HG02852 (cell line): ENCODE results near the gene NEAT1.

Experiments
- ATAC-seq: cut with Tn5 transposase; IDR thresholded peaks from one replicate; pipeline ENCODE4 v1.9.1; 2021; ENCODE audit warnings: mild to moderate bottlenecking, moderate library complexity; ENCODE audit not compliant: unreplicated experiment

The NEAT1 gene

DNA sequence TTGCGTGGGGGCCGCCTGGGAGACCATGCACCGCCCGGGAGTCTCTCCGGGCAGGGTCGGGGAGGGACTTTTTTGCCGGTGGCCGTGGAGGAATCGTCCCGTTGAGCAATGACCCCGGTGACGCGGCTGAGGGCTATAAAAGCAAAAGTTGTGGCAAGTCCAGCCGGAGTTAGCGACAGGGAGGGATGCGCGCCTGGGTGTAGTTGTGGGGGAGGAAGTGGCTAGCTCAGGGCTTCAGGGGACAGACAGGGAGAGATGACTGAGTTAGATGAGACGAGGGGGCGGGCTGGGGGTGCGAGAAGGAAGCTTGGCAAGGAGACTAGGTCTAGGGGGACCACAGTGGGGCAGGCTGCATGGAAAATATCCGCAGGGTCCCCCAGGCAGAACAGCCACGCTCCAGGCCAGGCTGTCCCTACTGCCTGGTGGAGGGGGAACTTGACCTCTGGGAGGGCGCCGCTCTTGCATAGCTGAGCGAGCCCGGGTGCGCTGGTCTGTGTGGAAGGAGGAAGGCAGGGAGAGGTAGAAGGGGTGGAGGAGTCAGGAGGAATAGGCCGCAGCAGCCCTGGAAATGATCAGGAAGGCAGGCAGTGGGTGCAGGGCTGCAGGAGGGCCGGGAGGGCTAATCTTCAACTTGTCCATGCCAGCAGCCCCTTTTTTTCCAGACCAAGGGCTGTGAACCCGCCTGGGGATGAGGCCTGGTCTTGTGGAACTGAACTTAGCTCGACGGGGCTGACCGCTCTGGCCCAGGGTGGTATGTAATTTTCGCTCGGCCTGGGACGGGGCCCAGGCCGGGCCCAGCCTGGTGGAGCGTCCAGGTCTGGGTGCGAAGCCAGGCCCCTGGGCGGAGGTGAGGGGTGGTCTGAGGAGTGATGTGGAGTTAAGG, at the start of gene NEAT1:
Gene NEAT1, plus strand, starts transcription at position 166 of the 883 bp plus-strand sequence.
- no peak for ATAC-seq

GRCh38 chr11:65373839-65374580, 48.6 kb upstream of the NEAT1 start:
- ATAC-seq: no peak

DNA sequence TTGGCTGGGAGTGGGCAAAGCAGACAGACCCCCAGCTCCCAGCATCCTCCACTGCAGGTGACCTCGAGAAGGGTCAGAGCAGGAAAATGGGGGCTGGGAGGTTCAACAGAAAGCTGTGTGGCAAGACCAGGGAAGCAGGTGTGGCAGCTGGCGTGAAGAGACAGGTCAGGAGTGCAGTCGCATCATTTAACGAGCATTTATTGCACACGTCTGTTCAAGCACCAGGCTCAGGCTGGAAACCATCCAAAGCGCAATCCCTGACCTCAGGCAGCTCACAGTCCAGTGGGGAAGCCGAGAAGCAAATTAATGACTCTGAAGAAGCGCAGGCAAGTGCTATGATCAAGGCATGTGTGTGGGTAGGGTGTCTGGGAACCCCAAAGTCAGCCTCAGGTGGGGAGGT, 47.6 kb upstream of the NEAT1 start:
- no peak for ATAC-seq

DNA sequence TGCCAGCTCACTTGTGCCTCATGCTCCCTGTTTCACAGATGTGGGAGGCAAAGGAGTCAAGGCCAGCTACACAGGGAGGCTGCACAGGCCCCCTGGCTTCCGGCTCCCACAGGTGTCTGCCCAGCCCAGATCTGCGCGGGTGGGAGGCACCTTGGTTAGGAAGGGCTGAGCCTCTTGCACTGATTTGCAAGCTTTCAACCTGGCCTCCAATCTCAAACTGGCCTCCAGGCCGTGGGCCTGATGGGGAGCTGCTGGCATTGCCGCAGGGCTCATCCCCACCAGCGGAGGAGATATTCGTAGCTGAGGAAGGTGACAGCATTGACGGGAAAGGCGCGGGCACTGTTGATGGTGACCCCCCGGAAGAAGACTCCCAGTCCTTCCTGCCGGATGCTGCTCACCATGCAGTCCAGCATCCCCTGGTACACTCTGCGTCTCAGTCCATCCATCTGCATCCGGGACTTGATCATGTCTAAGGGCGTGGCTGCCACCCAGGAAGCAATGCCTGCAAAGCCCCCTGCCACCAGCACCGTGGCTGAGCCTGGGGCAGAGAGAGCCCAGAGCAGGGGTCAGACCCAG, 46.4 kb upstream of the NEAT1 start:
- no peak for ATAC-seq

DNA sequence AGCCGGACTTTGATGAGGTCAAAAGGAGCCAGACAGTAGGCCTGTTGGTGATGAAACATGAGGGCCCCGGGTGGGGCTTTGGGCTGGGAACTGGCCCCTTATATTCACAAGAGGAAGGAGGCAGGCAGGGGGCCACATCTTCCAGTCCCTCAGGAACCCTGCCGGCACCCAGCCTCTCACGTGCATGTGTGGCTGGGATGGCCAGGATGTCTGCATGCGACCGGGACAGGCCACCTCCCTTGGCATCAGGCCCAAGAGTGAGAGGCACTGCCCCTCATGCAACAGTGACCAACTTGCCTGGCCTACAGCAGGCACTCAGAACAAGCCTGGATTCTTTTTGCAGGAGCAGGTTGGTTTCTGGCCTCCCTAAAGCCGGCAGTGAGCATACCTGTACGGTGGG, 45.6 kb upstream of the NEAT1 start:
- ATAC-seq: no peak

GRCh38 chr11:65377777-65378176, 44.8 kb upstream of the NEAT1 start:
- ATAC-seq: no peak

- no peak for ATAC-seq
These were observed 44.2 kb upstream of the NEAT1 start for GRCh38 chr11:65378208-65378927.

GRCh38 chr11:65378928-65379638, 43.5 kb upstream of the NEAT1 start:
- ATAC-seq: no peak

DNA sequence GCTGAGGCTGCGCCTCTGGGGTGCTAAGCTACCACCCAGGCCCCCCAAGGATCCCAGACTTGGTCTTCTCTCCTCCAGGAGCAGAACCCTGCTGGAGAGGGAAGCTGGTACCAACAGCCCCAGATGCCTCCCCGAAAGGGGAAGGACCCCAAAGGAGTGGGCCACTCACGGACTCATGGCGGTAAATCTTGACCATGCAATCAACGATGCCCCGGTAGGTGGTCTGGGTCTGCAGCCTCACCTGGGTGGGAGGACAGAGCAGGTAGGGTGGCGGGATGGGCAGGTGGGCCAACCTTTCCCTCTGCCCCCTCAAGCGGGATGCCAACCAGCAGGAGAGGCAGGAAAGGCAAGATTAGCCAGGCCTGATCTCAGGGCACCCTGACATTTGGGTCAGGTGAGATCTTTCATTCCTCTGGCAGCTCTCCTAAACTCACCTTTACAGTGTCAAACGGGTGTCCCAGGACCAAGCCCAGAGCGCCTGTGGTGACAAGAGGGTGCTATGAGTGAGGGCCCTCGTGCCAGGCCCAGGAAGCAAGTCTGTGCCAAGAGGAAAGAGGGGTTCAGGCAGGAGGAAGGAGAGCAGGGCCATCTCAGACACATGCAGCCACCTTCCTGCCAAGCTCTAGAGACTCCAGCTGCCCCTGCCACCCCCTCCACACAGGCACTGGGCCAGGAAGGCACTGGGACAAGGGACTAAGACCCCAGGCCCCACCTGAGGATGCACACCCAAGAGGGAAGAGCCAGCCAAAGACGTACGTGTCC, 42.7 kb upstream of the NEAT1 start:
- ATAC-seq: no peak

- ATAC-seq: no peak
These were observed 42.0 kb upstream of the NEAT1 start for GRCh38 chr11:65380460-65381119.

DNA sequence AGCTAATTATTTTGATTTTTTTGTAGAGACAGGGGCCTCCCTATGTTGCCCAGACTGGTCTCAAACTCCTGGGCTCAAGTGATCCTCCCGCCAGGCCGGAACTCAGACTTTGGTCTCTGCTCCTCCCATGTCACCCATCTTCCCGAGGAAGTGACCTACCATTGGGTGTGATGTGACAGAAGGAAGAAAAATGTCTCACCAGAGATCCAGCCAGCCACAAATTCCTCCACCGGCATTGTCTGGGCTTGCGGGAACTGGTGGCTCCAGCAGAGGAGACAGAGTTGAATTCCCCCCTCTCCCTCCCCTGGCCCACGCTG, 40.9 kb upstream of the NEAT1 start:
- no peak for ATAC-seq

DNA sequence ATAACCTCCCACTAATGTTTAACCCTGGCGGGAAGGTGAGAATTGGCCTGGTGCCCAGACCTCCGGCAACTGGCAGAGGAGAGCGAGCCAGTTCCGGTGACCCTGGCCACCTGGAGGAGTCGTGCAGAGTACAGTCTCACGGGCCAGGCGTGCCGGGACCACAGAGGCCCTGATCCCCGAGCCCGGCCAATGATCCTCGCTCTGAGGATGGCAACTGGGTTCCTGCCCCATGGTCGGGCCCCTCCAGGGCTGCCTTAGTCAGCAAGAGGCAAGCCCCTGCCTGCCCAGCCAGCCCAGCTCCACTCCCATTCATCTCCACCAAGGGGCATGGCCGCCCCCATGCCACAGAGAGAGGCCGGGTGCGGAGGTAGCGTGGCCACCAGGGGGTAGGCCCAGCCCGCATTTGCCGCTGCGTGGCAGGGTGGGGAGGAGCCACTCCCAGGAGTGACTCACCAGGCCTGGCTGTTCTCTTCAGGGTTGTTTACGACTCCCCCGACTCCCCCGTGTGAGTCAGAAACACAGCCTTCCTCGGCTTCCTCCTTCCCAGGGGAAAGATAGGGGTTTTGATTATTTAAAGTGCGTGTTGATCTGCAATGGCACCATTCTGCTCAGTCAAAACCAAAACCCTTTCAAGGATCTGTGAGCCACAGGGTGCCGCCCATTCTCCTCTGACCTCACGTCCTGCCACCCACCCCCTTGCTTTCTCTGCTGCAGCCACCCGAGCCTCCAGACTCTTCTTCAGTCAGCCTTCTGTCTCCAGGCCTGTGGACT, 40.4 kb upstream of the NEAT1 start, which contains the start of gene SLC25A45:
Gene SLC25A45, minus strand, starts transcription at position 614 of the 771 bp plus-strand sequence. CDS start 695 bp downstream, outside the sequence.
- peak; percentile 66 for ATAC-seq

DNA sequence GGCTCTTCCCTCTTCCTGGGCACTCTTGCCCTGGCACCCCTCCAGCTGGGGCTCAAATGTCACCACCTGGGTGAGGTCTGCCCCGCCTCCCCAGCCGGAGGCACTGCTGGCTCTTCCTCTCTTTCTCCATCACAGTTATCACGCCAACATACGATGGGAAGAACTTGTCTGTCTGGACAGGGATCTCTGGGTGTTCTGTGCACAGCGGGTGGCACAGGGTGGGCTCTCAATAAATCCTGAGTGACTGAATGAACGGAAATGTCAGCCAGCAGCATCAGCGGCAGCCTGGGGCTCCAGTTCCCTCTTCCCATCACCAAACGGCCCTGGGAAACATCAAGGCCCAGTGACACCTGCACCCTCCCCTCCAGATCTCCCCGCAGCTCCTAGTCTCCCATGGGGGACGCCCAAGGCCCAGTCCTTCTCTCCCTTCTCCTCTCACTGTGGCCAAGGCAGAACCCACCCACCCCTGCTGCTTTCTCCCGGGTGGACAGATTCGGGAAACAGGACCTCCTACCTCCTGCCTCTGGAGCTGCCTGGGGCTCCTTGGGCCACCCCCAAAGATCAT, 39.7 kb upstream of the NEAT1 start:
- no peak for ATAC-seq

- no peak for ATAC-seq
These were observed 38.8 kb upstream of the NEAT1 start for GRCh38 chr11:65383778-65384177.

DNA sequence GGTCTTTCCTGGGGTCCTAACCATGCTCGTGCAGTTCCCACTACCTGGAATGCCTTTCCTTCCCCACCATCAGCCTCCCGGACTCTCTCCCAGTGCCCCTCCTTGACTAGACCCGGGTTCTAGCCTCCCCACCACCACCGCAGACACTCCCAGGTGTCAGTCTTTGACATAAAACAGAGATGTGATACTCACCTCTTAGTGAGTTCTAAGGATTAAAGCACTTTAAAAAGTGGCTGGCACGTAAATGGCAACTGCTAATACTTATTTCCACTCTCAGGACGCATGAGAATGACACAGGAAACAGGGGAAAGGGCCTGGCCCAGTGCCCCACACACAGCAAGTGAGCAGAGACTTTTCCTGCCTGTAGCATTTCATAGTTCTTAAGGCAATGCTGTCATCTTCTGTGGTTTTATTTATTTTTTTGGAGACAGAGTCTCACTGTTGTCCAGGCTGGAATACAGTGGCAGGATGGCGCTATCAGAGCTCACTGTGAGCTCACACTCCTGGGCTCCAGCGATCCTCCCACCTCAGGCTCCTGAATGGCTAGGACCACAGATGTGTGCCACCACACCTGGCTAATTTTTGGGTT, 38.2 kb upstream of the NEAT1 start:
- no peak for ATAC-seq

DNA sequence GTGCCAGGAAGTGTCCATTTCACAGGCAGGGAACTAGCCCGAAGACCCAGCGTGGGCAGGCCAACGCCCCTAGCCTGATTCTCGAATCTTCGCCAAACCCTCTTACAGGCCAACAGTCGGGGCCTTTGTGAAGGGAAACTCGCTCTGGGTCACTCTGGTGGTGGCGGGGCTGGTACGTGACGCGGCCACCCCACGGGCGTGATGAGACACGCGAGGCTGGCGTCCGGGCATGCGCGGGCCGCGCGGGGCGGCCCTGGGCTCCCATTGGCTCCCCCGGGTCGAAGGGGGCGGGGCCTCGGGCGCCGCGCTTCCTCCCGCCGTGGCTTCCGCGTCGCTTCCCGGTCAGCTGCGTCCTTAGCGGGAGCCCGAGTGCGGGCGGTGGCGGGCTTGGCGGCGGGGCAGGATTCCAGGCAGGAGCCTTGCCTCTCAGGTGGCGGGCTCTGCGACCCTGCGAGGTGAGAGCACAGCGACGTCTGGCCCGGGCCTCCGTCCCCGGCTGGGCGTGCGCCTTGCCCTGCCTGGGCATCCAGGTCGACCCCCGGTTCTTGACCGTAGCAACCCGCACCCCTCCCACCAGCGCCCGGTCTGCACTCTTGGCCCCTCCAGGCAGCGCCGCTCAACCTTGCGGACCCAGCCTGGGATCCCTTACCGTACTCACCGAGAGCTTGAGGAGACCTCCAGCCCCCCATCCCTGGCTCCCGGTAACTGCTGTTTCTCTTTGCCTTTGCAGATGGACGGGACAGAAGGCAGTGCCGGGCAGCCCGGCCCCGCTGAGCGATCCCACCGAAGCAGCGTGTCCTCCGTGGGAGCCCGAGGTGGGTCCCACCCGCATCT, 36.1 kb upstream of the NEAT1 start, which contains the start of gene FRMD8:
Gene FRMD8, plus strand, starts transcription at position 331 of the 834 bp plus-strand sequence. Its CDS starts 400 bp downstream, at position 731.
- ATAC-seq: peak; percentile 56

GRCh38 chr11:65388731-65389130, 33.9 kb upstream of the NEAT1 start:
- ATAC-seq: no peak
